ENCODE data around the gene KRT77. TPM values are rescaled to one million over a fixed set of nuclear protein-coding genes. Genes with fewer than 3 reads are reported as not detected.

The KRT77 gene
- polyA plus RNA-seq, 1 of the 3 experiments (the other 2 are of a cell fraction) = not detected

- Histone ChIP-seq H3K9ac (no peak overlapping the region), H3K4me2 (no peak overlapping the region), H3F3A (replicated peaks; ENCODE audit: insufficient read depth) (no peaks in the 10 kb centered on the region), H3K4me3 (ENCODE audit: low read depth in 2 of 2, low read length in 1 of 2) (no peak overlapping the region), H3K9me2 (no peaks in the 10 kb centered on the region), H4K20me1 (ENCODE audit: insufficient read depth) (no peaks in the 10 kb centered on the region), H3K27me3 (ENCODE audit: insufficient read depth) (peaks cover 66% of the 10 kb centered on the region), H3K27ac (ENCODE audit: low read depth in 2 of 2, low read length in 1 of 2) (no peak overlapping the region), H3K9me3 (no peaks in the 10 kb centered on the region), H3K79me2 (ENCODE audit: insufficient read depth) (no peaks in the 10 kb centered on the region), H3K36me3 (replicated peaks in 1 of 2; ENCODE audit: control insufficient read depth in 1 of 2, insufficient read depth in 2 of 2, low read length in 1 of 2) (no peaks in the 10 kb centered on the region), H3K4me1 (ENCODE audit: control insufficient read depth in 1 of 2, insufficient read depth in 2 of 2, low read depth in 1 of 2, low read length in 1 of 2) (no peaks in the 10 kb centered on the region), H2AFZ (ENCODE audit: low read depth) (no peak overlapping the region)
- WGBS (ENCODE audit: low lambda C conversion rate) = 43% methylated on average over 11 of the region's 12 CpGs
- ChIA-PET POLR2A (no interaction called here), CTCF (interaction anchor here (0.7 kb wide), 1 partner anchor 334 kb away, joined by 3 read pairs; no protein-coding TSS in a partner anchor)
- TF ChIP-seq, protein P1, sequence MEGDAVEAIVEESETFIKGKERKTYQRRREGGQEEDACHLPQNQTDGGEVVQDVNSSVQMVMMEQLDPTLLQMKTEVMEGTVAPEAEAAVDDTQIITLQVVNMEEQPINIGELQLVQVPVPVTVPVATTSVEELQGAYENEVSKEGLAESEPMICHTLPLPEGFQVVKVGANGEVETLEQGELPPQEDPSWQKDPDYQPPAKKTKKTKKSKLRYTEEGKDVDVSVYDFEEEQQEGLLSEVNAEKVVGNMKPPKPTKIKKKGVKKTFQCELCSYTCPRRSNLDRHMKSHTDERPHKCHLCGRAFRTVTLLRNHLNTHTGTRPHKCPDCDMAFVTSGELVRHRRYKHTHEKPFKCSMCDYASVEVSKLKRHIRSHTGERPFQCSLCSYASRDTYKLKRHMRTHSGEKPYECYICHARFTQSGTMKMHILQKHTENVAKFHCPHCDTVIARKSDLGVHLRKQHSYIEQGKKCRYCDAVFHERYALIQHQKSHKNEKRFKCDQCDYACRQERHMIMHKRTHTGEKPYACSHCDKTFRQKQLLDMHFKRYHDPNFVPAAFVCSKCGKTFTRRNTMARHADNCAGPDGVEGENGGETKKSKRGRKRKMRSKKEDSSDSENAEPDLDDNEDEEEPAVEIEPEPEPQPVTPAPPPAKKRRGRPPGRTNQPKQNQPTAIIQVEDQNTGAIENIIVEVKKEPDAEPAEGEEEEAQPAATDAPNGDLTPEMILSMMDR (IDR thresholded peaks at IDR 0.05) = no peak
- TF ChIP-seq FOXJ3 (CRISPR knock-in tag; IDR thresholded peaks at IDR 0.05) (no peak), GABPA (IDR thresholded peaks at IDR 0.05; ENCODE audit: low read depth) (no peak), NRF1 (IDR thresholded peaks at IDR 0.05; ENCODE audit: low read depth, low read length) (no peak), TEAD4 (IDR thresholded peaks at IDR 0.05; ENCODE audit: borderline replicate concordance, insufficient read depth) (no peak), EZH2phosphoT487 (IDR thresholded peaks at IDR 0.05; ENCODE audit: borderline replicate concordance, low read depth) (no peak), RAD21 (IDR thresholded peaks at IDR 0.05; ENCODE audit: low read length) (no peak), POLR2AphosphoS5 (IDR thresholded peaks at IDR 0.05; ENCODE audit: low read depth, low read length) (no peak), ZBTB33 (IDR thresholded peaks at IDR 0.05; ENCODE audit: borderline replicate concordance, low read depth) (no peak), RCOR1 (IDR thresholded peaks at IDR 0.05; ENCODE audit: low read length) (no peak), IRF3 (IDR thresholded peaks at IDR 0.05; ENCODE audit: low read depth, low read length) (no peak), MEF2A (IDR thresholded peaks at IDR 0.05; ENCODE audit: borderline replicate concordance, low read depth) (no peak), JUND (IDR thresholded peaks at IDR 0.05) (no peak), EP300 (IDR thresholded peaks at IDR 0.05; ENCODE audit: borderline replicate concordance in 1 of 2, low read depth in 1 of 2, low read length in 1 of 2) (no peak)
- TF ChIP-seq, protein P2, sequence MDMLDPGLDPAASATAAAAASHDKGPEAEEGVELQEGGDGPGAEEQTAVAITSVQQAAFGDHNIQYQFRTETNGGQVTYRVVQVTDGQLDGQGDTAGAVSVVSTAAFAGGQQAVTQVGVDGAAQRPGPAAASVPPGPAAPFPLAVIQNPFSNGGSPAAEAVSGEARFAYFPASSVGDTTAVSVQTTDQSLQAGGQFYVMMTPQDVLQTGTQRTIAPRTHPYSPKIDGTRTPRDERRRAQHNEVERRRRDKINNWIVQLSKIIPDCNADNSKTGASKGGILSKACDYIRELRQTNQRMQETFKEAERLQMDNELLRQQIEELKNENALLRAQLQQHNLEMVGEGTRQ (IDR thresholded peaks at IDR 0.05; ENCODE audit: borderline replicate concordance, low read depth, low read length) = no peak
- DNase-seq = no peak
Observed at GRCh38 chr12:52646613-52647012, 56.7 kb downstream of the KRT77 start.

Data from SK-N-SH (cell line).